Mammary epithelial cell (primary cell): ENCODE results near the gene DPM2.

Source experiments
- EZH2 ChIP-seq: IDR thresholded peaks from 2 replicates; pipeline ENCODE4 v1.6.1; 2012; ENCODE audit warnings: low read length, inconsistent platforms, borderline replicate concordance
- TF ChIP-seq, protein P1 (sequence below), 2 donors: IDR thresholded peaks in 1 of 2; conservative IDR thresholded peaks in 1 of 2; 2 replicates each; pipeline ENCODE4 v1.5.1; 2011 to 2012; ENCODE audit warnings: inconsistent platforms in 2 of 2, low read length in 2 of 2, mild to moderate bottlenecking in 2 of 2, control low read depth in 1 of 2, low read depth in 1 of 2; ENCODE audit not compliant: insufficient read depth in 1 of 2; ENCODE audit errors: extremely low read depth in 1 of 2

DNA sequence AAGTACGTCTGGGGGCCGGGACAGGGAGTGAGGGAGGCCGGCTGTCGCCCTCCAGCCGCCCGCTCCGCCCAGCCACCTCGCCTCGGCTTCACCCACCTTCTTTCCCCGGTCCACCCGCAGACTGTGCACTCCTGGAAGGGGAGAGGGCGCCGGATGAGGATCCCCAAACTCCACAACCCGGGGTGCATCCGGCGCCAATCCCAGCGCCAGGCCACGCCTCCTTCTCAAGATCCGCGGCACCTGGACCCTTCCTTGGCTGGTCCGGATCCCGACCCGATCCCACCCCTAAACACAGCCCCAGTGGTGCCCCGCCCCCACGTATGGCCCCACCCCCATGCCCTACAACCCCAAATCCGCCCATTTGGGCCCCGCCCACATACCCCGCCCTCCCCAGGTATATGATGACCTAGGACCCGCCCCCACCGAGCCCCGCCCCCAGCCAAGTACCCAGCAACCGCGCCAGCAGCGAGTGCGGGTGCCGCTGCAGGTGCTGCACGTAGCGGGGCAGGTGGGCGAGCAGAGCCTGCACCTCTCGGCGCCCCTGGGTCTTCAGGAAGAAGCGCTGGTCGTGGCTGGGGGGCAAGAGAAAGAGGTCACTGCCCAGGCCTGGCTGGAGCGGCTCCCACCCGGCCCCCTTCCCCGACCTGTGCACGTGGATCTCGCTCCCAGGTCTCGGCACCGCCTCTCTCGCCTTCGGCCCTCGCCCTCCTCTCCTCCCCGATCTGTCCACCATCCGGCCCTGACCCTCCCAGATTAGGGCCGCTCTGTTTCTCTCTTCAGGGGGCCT lies 10.3 kb downstream of the DPM2 start:
- TF ChIP-seq, protein P1, sequence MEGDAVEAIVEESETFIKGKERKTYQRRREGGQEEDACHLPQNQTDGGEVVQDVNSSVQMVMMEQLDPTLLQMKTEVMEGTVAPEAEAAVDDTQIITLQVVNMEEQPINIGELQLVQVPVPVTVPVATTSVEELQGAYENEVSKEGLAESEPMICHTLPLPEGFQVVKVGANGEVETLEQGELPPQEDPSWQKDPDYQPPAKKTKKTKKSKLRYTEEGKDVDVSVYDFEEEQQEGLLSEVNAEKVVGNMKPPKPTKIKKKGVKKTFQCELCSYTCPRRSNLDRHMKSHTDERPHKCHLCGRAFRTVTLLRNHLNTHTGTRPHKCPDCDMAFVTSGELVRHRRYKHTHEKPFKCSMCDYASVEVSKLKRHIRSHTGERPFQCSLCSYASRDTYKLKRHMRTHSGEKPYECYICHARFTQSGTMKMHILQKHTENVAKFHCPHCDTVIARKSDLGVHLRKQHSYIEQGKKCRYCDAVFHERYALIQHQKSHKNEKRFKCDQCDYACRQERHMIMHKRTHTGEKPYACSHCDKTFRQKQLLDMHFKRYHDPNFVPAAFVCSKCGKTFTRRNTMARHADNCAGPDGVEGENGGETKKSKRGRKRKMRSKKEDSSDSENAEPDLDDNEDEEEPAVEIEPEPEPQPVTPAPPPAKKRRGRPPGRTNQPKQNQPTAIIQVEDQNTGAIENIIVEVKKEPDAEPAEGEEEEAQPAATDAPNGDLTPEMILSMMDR (conservative IDR thresholded peaks at IDR 0.05 in 1 of 2, IDR thresholded peaks at IDR 0.05 in 1 of 2; ENCODE audit: extremely low read depth in 1 of 2, insufficient read depth in 1 of 2, low read depth in 1 of 2, low read length in 2 of 2): no peak
- no peak for TF ChIP-seq EZH2
